HG03039 (cell line): Measurements from ENCODE around the gene SQSTM1.
"Not testable (repeated sequence)": the region's sequence is repeated elsewhere in the genome, so short reads cannot be mapped to it uniquely, and the experiment has no call there.

ENCODE experiments used
- ATAC-seq: cut with Tn5 transposase; IDR thresholded peaks from one replicate; pipeline ENCODE4 v1.9.1; 2021; ENCODE audit warnings: mild to moderate bottlenecking, moderate library complexity; ENCODE audit not compliant: unreplicated experiment

The SQSTM1 gene

GRCh38 chr5:179823937-179824744 is 3.4 kb downstream of the SQSTM1 start:
- no peak for ATAC-seq

GRCh38 chr5:179824745-179825112 is 4.0 kb downstream of the SQSTM1 start:
- no peak for ATAC-seq

GRCh38 chr5:179825655-179826182 is 5.0 kb downstream of the SQSTM1 start:
- ATAC-seq: no peak

GRCh38 chr5:179827680-179828079 is 7.0 kb downstream of the SQSTM1 start:
- ATAC-seq: no peak

GRCh38 chr5:179828756-179829421 is 8.2 kb downstream of the SQSTM1 start:
- no peak for ATAC-seq

- no peak for ATAC-seq
Observed at GRCh38 chr5:179829732-179830435, 9.2 kb downstream of the SQSTM1 start.

GRCh38 chr5:179830818-179831468 is 10.2 kb downstream of the SQSTM1 start:
- no peak for ATAC-seq

- no peak for ATAC-seq
Observed at GRCh38 chr5:179832039-179832745, 11.5 kb downstream of the SQSTM1 start.

- no peak for ATAC-seq
Observed at GRCh38 chr5:179833056-179833708, 12.5 kb downstream of the SQSTM1 start.

- no peak for ATAC-seq
Observed at GRCh38 chr5:179833709-179834070, 13.0 kb downstream of the SQSTM1 start.

GRCh38 chr5:179834120-179834519 is 13.4 kb downstream of the SQSTM1 start:
- ATAC-seq: no peak

- not testable (repeated sequence) for ATAC-seq
Observed at GRCh38 chr5:179834871-179835270, 14.2 kb downstream of the SQSTM1 start.

GRCh38 chr5:179836225-179837019 is 15.7 kb downstream of the SQSTM1 start:
- no peak for ATAC-seq

- ATAC-seq: no peak
Observed at GRCh38 chr5:179837076-179838011, 16.6 kb downstream of the SQSTM1 start.

GRCh38 chr5:179839328-179840256 is 18.9 kb downstream of the SQSTM1 start:
- no peak for ATAC-seq

- no peak for ATAC-seq
Observed at GRCh38 chr5:179840321-179840720, 19.6 kb downstream of the SQSTM1 start.

GRCh38 chr5:179840766-179841165 is 20.1 kb downstream of the SQSTM1 start:
- ATAC-seq: no peak
